GM19397 (cell line): ENCODE data around the gene NAE1.

Experiments used
- ATAC-seq: cut with Tn5 transposase; IDR thresholded peaks from one replicate; pipeline ENCODE4 v1.9.1; 2021; ENCODE audit warnings: mild to moderate bottlenecking, moderate library complexity; ENCODE audit not compliant: unreplicated experiment

The NAE1 gene

GRCh38 chr16:66850115-66850815 is 19.5 kb upstream of the NAE1 start:
- ATAC-seq, result no peak

GRCh38 chr16:66849549-66849948 is 18.8 kb upstream of the NAE1 start:
- ATAC-seq, result no peak

- ATAC-seq, result no peak
Observed at GRCh38 chr16:66849021-66849420, 18.2 kb upstream of the NAE1 start.

GRCh38 chr16:66848172-66848571 is 17.4 kb upstream of the NAE1 start:
- ATAC-seq, result no peak

GRCh38 chr16:66847533-66848067 is 16.8 kb upstream of the NAE1 start:
- ATAC-seq, result no peak

- no peak for ATAC-seq
Observed at GRCh38 chr16:66846831-66847230, 16.1 kb upstream of the NAE1 start.

GRCh38 chr16:66846266-66846665 is 15.5 kb upstream of the NAE1 start:
- ATAC-seq, result no peak

GRCh38 chr16:66845791-66846221 is 15.0 kb upstream of the NAE1 start:
- ATAC-seq, result no peak

- no peak for ATAC-seq
Observed at GRCh38 chr16:66845080-66845410, 14.3 kb upstream of the NAE1 start.

GRCh38 chr16:66844342-66845079 is 13.7 kb upstream of the NAE1 start, which contains the start of gene CA7:
TSS of gene CA7 (plus strand) at chr16:66844414. CDS start at chr16:66844488, 74 bp downstream.
- ATAC-seq, result no peak

GRCh38 chr16:66844009-66844341 is 13.2 kb upstream of the NAE1 start:
- ATAC-seq, result no peak

GRCh38 chr16:66843191-66843590 is 12.4 kb upstream of the NAE1 start:
- ATAC-seq, result no peak

GRCh38 chr16:66842765-66843164 is 12.0 kb upstream of the NAE1 start:
- ATAC-seq, result no peak

- no peak for ATAC-seq
Observed at GRCh38 chr16:66841366-66841765, 10.6 kb upstream of the NAE1 start.

- ATAC-seq, result no peak
Observed at GRCh38 chr16:66840883-66841282, 10.1 kb upstream of the NAE1 start.

GRCh38 chr16:66834746-66835145 is 4.0 kb upstream of the NAE1 start:
- ATAC-seq, result no peak

- no peak for ATAC-seq
Observed at GRCh38 chr16:66832661-66833305, 2.0 kb upstream of the NAE1 start.

GRCh38 chr16:66832190-66832589 is 1.4 kb upstream of the NAE1 start:
- ATAC-seq, result no peak

- no peak for ATAC-seq
Observed at GRCh38 chr16:66824006-66824405, 6.8 kb downstream of the NAE1 start.

GRCh38 chr16:66814734-66815133 is 16.0 kb downstream of the NAE1 start:
- ATAC-seq, result no peak

- no peak for ATAC-seq
Observed at GRCh38 chr16:66811043-66811442, 19.7 kb downstream of the NAE1 start.

- ATAC-seq, result no peak
Observed at GRCh38 chr16:66810391-66810790, 20.4 kb downstream of the NAE1 start.
